Activated naive CD8-positive, alpha-beta T cell treated with anti-CD3 and anti-CD28 coated beads, Interleukin-2, amount 10 ng/mL, durations not matched to agents 7 days and 5 days (primary cell): ENCODE results near the gene BTN1A1. TPM values are rescaled to one million over a fixed set of nuclear protein-coding genes. Genes with fewer than 3 reads are reported as not detected.

Experiments
- ATAC-seq: fragments of 150-1000 bp; cut with Tn5 transposase; one replicate; pipeline ENCODE4 v1.10.0; 2021; ENCODE audit warnings: low read depth, moderate library complexity
- POLR2A ChIA-PET: fragments of 350-600 bp; sonication (Branson Sonifier 250); formaldehyde crosslinking; loops from one replicate; lab custom pipeline; 2021; ENCODE audit warnings: antibody characterized with exemption; lab: Charles Lee
- DNase-seq: peaks from one replicate; pipeline ENCODE4 v3.0.0; 2021
- H3K27ac Mint-ChIP-seq: one replicate; pipeline ENCODE4 v1.8.0; 2022; ENCODE audit warnings: mild to moderate bottlenecking, mixed read lengths
- H3K27me3 Mint-ChIP-seq: one replicate; pipeline ENCODE4 v1.8.0; 2022; ENCODE audit warnings: mild to moderate bottlenecking, moderate library complexity, mixed read lengths
- H3K36me3 Mint-ChIP-seq: one replicate; pipeline ENCODE4 v1.8.0; 2021; ENCODE audit warnings: mild to moderate bottlenecking, mixed read lengths
- H3K4me1 Mint-ChIP-seq: one replicate; pipeline ENCODE4 v1.8.0; 2021; ENCODE audit warnings: mixed read lengths
- H3K4me3 Mint-ChIP-seq: one replicate; pipeline ENCODE4 v1.8.0; 2022; ENCODE audit warnings: mild to moderate bottlenecking, moderate library complexity, mixed read lengths
- H3K9me3 Mint-ChIP-seq: one replicate; pipeline ENCODE4 v1.8.0; 2021; ENCODE audit warnings: mixed read lengths
- total RNA-seq, 2 experiments: library from RNA; stranded (reverse); gene quantifications; one replicate each; pipeline ENCODE4 v1.2.3, GENCODE V29; 2021

The BTN1A1 gene
- total RNA-seq, 2 experiments from 2014 or later = 0.11 TPM; not detected in 1

DNA sequence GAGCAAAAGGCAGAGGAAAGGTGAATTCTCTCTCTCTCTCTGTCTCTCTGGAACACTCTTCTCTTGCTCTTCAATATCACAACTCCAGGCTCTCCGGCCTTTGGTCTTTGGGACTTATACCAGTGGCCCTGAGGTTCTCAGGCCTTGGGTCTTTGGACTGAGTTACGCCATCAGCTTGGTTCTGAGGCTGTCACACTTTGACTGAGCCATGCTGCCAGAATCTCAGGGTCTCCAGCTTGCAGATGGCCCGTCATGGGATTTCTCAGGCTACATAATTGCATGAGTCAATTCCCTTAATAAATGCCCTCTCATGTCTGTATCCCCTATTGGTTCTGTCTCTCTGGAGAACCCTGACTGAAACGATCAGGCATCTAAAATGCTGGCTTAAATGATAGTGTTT, 29.5 kb upstream of the BTN1A1 start:
- H3K4me1 Mint-ChIP-seq = peaks cover 22% of the 10 kb centered on the region
- peaks cover 8% of the 10 kb centered on the region for H3K9me3 Mint-ChIP-seq
- DNase-seq (no peak), ATAC-seq (no peak)
- peaks cover 55% of the 10 kb centered on the region for H3K36me3 Mint-ChIP-seq
- H3K27me3 Mint-ChIP-seq = no peaks in the 10 kb centered on the region
- H3K27ac Mint-ChIP-seq = no peak overlapping the region
- POLR2A ChIA-PET = no interaction called here
- no peak overlapping the region for H3K4me3 Mint-ChIP-seq

DNA sequence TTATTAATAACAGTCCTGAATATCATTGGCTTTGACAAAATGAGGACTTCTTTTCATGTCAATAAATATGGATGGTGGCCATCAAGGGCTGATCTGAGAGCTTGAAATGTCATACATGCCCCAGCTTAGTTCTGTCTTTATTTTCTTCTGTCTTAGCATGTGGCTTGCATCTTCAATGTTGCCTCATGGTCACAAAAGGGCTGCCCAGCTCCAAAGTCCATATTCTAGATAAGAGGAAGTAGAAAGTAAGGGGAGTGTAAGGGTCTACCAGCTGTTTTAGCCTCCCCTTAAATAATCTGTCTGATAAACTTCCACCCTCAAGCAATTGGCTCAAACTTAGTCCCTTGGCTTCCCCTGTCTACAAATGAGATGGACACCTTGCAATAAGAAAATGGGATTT, 28.1 kb upstream of the BTN1A1 start:
- Mint-ChIP-seq H3K4me3 (no peak overlapping the region), H3K4me1 (peaks cover 22% of the 10 kb centered on the region), H3K27me3 (no peaks in the 10 kb centered on the region), H3K36me3 (peaks cover 48% of the 10 kb centered on the region), H3K9me3 (peaks cover 8% of the 10 kb centered on the region), H3K27ac (peak overlapping the region; percentile 31)
- no peak for DNase-seq
- POLR2A ChIA-PET = interaction anchor here (1.1 kb wide), 1 partner anchor 199 kb away, joined by 3 read pairs; a partner anchor contains a TSS
- ATAC-seq = no peak

DNA sequence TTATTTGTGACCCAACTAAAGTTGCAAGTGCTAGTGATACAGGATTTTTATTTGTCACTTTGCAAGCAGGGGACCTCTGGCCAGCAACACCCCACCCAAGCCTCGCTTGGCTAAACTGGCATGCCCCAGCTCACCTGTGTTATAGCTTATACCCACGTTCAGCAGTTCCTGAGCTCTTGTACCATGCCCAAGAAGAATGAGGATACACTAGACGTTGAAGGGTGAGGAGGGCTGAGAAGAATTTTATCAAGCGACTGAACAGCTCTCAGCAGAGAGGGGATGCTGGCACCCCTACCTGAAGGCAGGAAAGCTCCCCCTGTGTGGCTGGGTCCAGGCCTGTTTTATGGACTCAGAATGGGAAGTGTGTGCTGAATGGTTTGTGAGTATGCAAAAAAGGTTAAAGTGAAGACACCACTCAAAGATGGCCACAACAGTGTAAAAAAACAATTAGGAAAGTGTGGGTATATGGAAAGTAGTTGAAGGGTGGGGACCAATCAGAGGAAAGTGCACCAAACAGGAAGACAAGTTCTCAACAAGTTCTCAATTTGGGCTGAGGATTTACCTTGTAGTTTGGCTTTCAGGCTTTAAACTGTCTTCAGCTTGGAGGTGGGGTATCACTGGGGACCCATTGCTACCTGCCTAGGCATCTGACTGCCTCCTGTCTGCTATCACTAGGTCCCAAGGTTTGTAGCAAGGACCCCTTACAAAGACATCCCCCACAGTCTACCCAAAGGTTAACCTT, 27.4 kb upstream of the BTN1A1 start:
- H3K9me3 Mint-ChIP-seq = peaks cover 8% of the 10 kb centered on the region
- H3K27me3 Mint-ChIP-seq = no peaks in the 10 kb centered on the region
- peak overlapping the region; percentile 96 for H3K4me3 Mint-ChIP-seq
- peaks cover 44% of the 10 kb centered on the region for H3K36me3 Mint-ChIP-seq
- peaks cover 22% of the 10 kb centered on the region for H3K4me1 Mint-ChIP-seq
- DNase-seq = no peak
- H3K27ac Mint-ChIP-seq = peak overlapping the region; percentile 99
- POLR2A ChIA-PET = interaction anchor here (1.1 to 2.4 kb wide), 7 partner anchors 17 to 316 kb away, joined by 3 to 8 read pairs (median 6); a partner anchor contains a TSS
- ATAC-seq = no peak

DNA sequence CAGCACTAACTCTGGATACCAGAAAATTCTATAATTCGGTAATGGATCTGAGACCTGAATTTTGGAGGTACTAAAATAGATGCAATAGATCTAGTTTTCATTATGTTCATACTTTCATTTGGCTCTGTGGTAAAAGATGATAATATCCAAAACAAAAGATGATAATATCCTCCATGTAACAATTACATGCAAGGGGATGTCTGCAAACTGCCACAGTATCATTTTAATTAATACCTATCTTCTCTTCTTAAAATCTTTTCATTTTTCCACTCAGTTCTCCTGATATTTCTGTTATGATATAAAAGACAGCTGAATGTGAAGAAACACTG, 26.7 kb upstream of the BTN1A1 start:
- H3K9me3 Mint-ChIP-seq = peaks cover 8% of the 10 kb centered on the region
- no peaks in the 10 kb centered on the region for H3K27me3 Mint-ChIP-seq
- H3K4me1 Mint-ChIP-seq = peaks cover 22% of the 10 kb centered on the region

DNA sequence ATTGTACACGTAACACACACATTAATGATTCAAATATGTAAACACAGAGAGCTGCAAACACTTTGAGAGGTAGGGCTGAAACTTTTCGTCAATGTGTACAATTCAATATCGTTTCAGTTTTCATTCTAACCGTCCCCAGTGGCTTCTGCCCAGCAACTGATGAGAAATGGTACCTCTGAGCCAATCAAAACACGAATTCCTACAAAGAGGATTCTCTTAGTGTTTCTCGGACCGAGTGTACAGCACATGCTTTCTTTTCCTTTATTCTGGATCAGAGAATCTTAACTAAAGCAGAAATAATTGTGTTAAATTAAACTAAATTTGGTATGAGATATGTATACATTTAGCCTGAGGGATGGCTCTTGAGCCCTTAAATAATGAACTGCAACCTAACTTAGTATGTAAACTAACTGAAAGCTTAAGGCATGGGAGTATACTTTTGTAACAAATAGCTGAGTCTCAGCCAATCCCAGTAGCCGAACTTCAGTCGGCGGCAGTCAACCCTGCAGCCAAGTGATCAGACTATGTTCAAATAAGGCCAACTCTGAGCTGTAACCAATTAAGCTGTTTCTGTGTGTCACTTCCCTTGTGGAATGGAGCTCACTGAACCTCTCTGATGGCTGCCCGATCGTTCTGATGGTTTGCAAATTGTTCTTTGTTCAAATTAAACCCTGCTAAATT, 26.2 kb upstream of the BTN1A1 start:
- Mint-ChIP-seq H3K4me3 (peak overlapping the region; percentile 96), H3K27me3 (no peaks in the 10 kb centered on the region), H3K9me3 (peaks cover 8% of the 10 kb centered on the region), H3K4me1 (peaks cover 22% of the 10 kb centered on the region), H3K27ac (peak overlapping the region; percentile 99), H3K36me3 (peaks cover 36% of the 10 kb centered on the region)
- DNase-seq (peak; percentile 59), ATAC-seq (peak; percentile 94)
- POLR2A ChIA-PET = interaction anchor here (0.6 to 2.4 kb wide), 32 partner anchors 11 to 348 kb away, joined by 3 to 21 read pairs (median 5); partner anchors contain the start of genes BTN2A1, BTN3A3 and HMGN4

More for the DNA sequence above, 26.7 kb upstream of the BTN1A1 start:
- POLR2A ChIA-PET = interaction anchor here (0.9 to 2.4 kb wide), 19 partner anchors 12 to 317 kb away, joined by 3 to 21 read pairs (median 6); partner anchors contain the start of genes BTN3A3 and HMGN4
- Mint-ChIP-seq H3K4me3 (peak overlapping the region; percentile 96), H3K36me3 (peaks cover 39% of the 10 kb centered on the region), H3K27ac (peak overlapping the region; percentile 99)
- ATAC-seq (no peak), DNase-seq (no peak)

DNA sequence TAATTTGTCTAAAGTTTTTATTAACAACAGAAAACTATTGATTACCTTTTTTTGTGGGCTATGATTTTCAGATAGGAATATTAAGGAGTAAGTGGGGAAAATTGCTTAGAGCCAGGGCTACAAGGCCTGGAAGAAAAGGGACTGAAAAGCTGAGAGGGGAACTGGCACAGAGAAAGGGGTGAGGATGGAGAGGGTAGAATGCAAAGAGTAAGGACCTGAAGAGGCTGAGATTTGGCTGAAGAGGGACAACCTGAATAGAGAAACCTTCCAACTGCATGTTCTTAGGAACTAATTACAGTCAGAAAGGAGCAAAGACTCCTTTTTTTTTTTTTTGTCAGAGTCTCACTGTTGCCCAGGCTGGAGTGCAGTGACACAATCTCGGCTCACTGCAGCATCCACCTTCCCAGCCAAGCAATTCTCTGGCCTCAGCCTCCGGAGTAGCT, 25.6 kb upstream of the BTN1A1 start:
- POLR2A ChIA-PET = interaction anchor here (0.6 to 2.4 kb wide), 31 partner anchors 11 to 349 kb away, joined by 3 to 21 read pairs (median 5); partner anchors contain the start of genes BTN2A1, BTN3A3 and HMGN4
- peaks cover 33% of the 10 kb centered on the region for H3K36me3 Mint-ChIP-seq
- ATAC-seq = no peak

DNA sequence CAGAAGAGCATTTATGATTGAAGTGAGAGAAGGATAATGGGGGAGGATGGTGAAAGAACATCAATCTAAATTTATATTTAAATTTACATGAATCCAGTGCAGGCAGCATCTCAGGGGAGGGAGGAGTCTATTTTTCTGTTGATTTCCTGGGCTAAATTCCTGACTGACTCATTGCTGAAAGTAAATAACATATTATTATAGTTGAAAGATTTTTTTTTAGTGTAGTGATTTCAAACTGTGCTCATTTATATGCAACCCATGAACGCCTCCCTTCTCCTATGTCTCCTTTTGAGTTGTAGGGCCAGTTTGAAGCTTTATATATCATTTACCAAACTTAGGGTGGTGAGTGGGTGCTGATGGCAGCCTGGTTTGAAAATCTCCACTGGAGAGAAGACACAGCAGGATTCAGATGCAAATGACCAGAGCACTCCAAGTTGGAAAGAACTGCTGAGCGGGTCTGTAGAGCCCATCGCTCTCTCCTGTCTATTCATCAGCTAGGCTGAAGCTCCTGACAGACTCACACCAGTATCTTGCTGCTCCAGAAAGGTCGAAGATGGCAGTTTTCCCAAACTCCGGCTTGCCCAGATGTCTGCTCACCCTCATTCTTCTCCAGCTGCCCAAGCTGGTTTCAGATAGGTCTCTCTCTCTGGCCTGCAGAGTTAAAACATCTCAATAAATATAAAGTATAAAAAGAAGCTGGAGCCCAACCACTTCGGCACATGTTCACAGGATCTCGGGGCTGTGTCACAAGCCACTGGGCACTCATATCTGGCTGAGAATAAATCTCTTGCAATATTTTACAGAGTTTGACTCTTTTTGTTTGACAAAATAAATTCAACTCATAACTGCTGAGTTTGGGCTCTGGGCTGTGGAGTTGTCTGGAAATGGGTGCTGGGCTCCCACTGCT, 24.0 kb upstream of the BTN1A1 start:
- Mint-ChIP-seq H3K9me3 (peaks cover 8% of the 10 kb centered on the region), H3K36me3 (peaks cover 25% of the 10 kb centered on the region), H3K4me3 (no peak overlapping the region), H3K27ac (peak overlapping the region; percentile 99), H3K4me1 (peaks cover 23% of the 10 kb centered on the region), H3K27me3 (no peaks in the 10 kb centered on the region)
- ATAC-seq (no peak), DNase-seq (no peak)
- POLR2A ChIA-PET = no interaction called here

More for the DNA sequence above, 25.6 kb upstream of the BTN1A1 start:
- H3K27ac Mint-ChIP-seq = peak overlapping the region; percentile 99
- H3K4me3 Mint-ChIP-seq = peak overlapping the region; percentile 96
- H3K4me1 Mint-ChIP-seq = peaks cover 21% of the 10 kb centered on the region
- no peak for DNase-seq
- H3K9me3 Mint-ChIP-seq = peaks cover 8% of the 10 kb centered on the region
- H3K27me3 Mint-ChIP-seq = no peaks in the 10 kb centered on the region

DNA sequence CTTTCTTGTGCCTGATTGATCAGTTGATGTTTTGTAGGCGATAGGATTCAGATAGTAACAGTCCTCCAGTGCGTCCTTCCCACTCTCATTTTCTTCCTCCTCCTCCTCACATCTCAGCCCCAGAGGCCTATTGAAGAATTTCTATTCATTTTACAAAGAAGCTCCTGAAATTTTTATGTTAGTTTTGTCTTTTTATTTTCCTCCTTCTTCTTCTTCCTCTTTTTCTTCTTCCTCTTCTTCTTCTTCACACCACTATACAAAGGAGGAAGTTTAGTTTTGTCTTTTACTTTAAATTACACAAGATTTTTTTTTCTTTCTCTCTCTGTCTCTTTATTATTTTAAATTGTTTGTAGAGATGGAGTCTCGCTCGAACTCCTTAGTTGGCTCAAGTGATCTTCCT, 23.2 kb upstream of the BTN1A1 start:
- H3K27ac Mint-ChIP-seq = peak overlapping the region; percentile 17
- ATAC-seq = no peak
- peaks cover under 1% of the 10 kb centered on the region for H3K9me3 Mint-ChIP-seq
- no peaks in the 10 kb centered on the region for H3K27me3 Mint-ChIP-seq
- H3K4me1 Mint-ChIP-seq = peaks cover 20% of the 10 kb centered on the region
- POLR2A ChIA-PET = no interaction called here
- DNase-seq = no peak
- no peak overlapping the region for H3K4me3 Mint-ChIP-seq
- H3K36me3 Mint-ChIP-seq = peaks cover 17% of the 10 kb centered on the region

DNA sequence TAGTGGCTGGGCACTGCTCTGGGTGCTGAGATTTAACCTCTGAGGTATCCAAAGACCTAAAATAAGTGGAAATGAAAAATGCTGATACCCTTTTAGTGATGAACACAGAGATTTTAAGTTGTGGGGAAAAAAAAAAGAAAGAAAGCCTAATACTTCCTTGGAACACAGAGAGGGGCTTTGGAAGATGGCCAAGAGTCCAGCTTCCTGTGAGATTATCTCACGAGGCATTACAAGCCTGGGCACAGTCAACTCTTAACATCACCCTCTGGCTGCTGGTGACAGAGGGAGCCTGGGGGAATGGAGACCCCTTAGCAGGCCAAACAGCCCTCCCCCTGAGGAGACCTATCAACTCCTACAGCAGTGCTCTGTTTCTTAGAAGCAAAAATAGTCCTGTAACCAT, 22.7 kb upstream of the BTN1A1 start:
- ATAC-seq = no peak
- no peak overlapping the region for H3K27ac Mint-ChIP-seq
- no peaks in the 10 kb centered on the region for H3K27me3 Mint-ChIP-seq
- no peak for DNase-seq
- no peak overlapping the region for H3K4me3 Mint-ChIP-seq
- POLR2A ChIA-PET = interaction anchor here (0.7 kb wide), 1 partner anchor 243 kb away, joined by 3 read pairs; no protein-coding TSS in a partner anchor
- H3K4me1 Mint-ChIP-seq = peaks cover 19% of the 10 kb centered on the region
- H3K9me3 Mint-ChIP-seq = no peaks in the 10 kb centered on the region
- peaks cover 16% of the 10 kb centered on the region for H3K36me3 Mint-ChIP-seq

DNA sequence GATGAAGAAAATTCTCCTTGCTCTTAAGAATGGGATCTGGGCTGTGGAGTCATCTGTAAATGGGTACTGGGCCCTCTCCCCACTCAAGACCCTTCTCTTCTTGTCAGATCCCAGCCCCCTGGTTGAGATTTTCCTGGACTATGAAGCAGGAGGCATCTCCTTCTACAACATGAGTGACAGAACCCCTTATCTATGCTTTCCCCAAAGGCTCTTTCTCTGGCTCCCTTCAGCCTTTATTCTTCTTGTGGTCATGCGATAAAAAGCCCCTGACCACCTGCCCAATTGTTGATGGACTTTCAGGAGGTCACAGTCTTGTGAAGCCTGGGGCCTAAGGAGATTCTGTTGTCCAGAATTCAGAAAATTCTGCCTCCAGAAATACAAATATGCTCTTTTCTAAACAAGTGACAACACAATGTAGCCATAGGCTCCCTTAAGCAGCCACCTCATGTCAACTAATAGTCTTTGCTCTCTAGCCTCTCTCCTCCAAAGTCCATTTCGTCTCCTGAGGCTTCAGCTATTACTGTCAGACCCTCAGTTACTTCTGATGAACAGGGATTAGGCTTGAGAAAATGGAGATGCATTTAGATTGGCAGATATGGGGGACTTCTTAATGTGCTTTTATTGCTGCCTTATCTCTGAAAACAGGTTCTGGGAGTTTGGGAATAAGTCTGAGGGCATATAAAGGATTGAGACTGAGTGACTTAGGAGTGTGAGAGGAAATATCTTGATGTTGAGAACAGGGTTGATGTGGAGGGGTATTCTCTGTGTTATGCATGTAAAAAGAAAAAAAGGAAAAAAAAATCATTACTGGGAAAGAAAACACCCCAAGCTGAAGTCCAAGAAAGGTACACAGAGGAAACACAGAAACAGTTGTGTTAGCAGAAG, 21.8 kb upstream of the BTN1A1 start:
- Mint-ChIP-seq H3K27me3 (no peaks in the 10 kb centered on the region), H3K27ac (peak overlapping the region; percentile 12), H3K4me3 (no peak overlapping the region), H3K36me3 (peaks cover 12% of the 10 kb centered on the region), H3K4me1 (peaks cover 11% of the 10 kb centered on the region), H3K9me3 (no peaks in the 10 kb centered on the region)
- no peak for ATAC-seq
- POLR2A ChIA-PET = no interaction called here
- no peak for DNase-seq

DNA sequence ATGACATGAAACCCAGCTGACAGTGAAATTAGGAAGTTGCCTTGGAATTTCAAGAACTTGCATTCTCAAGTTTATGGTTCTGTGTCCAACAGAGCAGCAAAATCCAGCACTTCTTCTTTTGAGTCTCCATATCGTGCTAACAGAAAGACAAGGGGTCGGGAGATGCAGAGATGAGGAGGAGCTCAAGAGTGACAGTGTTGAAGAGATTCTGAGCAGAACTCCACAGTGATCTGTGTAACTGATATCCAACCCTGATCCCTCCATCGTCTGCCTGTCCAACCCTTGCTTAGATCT, 21.2 kb upstream of the BTN1A1 start:
- Mint-ChIP-seq H3K27me3 (no peaks in the 10 kb centered on the region), H3K4me1 (peaks cover 9% of the 10 kb centered on the region), H3K4me3 (no peak overlapping the region), H3K36me3 (peaks cover 12% of the 10 kb centered on the region), H3K27ac (no peak overlapping the region), H3K9me3 (no peaks in the 10 kb centered on the region)
- ATAC-seq (no peak), DNase-seq (no peak)
- POLR2A ChIA-PET = no interaction called here

DNA sequence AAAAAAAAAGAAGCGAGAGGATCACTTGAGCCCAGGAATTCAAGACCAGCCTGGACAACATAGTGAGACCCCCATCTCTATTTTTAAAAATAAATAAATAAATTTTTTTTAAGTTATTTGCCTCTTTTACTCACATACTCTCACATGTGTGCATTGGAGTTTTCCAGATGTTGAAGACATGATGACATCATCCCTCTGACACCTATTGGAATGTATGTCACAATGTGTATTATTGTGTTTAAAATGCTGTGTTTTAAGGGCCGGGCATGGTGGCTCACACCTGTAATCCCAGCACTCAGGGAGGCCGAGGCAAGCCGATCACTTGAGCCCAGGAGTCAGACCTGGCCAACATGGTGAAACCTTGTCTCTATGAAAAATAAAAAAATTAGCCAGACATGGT, 17.8 kb upstream of the BTN1A1 start:
- Mint-ChIP-seq H3K27me3 (no peaks in the 10 kb centered on the region), H3K4me3 (no peak overlapping the region), H3K27ac (no peak overlapping the region), H3K36me3 (peaks cover 3% of the 10 kb centered on the region), H3K9me3 (peaks cover 4% of the 10 kb centered on the region), H3K4me1 (peaks cover 3% of the 10 kb centered on the region)
- POLR2A ChIA-PET = interaction anchor here (0.7 kb wide), 1 partner anchor 51 kb away, joined by 5 read pairs; no protein-coding TSS in a partner anchor
- ATAC-seq (no peak), DNase-seq (no peak)
